OCI-LY7 (cell line): ENCODE measurements around the gene ATP2A3. TPM values are rescaled to one million over a fixed set of nuclear protein-coding genes. Genes with fewer than 3 reads are reported as not detected.

Source experiments
- BruUV-seq: library from RNA; stranded (reverse); fragments of 400-500 nt; replicated peaks from 2 replicates; lab custom pipeline; 2021; lab: Mats Ljungman, UMichigan
- CTCF ChIA-PET: fragments of 300-600 bp; sonication (Branson Sonifier 250); formaldehyde crosslinking; loops from one replicate; lab custom pipeline; 2022; ENCODE audit warnings: antibody characterized with exemption; ENCODE audit not compliant: unreplicated experiment; lab: Charles Lee
- POLR2A ChIA-PET: fragments of 300-600 bp; sonication (Branson Sonifier 250); formaldehyde crosslinking; loops from one replicate; lab custom pipeline; 2022; ENCODE audit warnings: antibody characterized with exemption; lab: Charles Lee
- DNase-seq: peaks from one replicate; pipeline ENCODE4 v3.0.0-alpha.2; 2015; ENCODE audit warnings: low spot score
- H2AFZ ChIP-seq: fragments of 200-600 bp; sonication (generic), shearing (Covaris generic); 2 replicates; pipeline ENCODE4 v1.6.1; 2014; ENCODE audit warnings: mild to moderate bottlenecking, antibody characterized with exemption, low read length, moderate library complexity
- H3K27ac ChIP-seq: fragments of 200-600 bp; sonication (generic); 2 replicates; pipeline ENCODE4 v1.5.1; 2014; ENCODE audit warnings: mixed run types, low read depth, mild to moderate bottlenecking, moderate library complexity, low read length, inconsistent platforms; ENCODE audit not compliant: poor library complexity, severe bottlenecking
- H3K36me3 ChIP-seq: fragments of 200-600 bp; sonication (generic); 2 replicates; pipeline ENCODE4 v1.6.1; 2014; ENCODE audit warnings: mild to moderate bottlenecking, antibody characterized with exemption, low read length, moderate library complexity, mixed read lengths; ENCODE audit not compliant: insufficient read depth
- H3K4me1 ChIP-seq: fragments of 200-600 bp; sonication (generic); 2 replicates; pipeline ENCODE4 v1.5.1; 2014; ENCODE audit warnings: mild to moderate bottlenecking, low read length; ENCODE audit not compliant: insufficient read depth, poor library complexity, severe bottlenecking
- H3K4me2 ChIP-seq: fragments of 200-600 bp; sonication (generic); 2 replicates; pipeline ENCODE4 v1.6.1; 2014; ENCODE audit warnings: mild to moderate bottlenecking, low read length
- H3K4me3 ChIP-seq: fragments of 200-600 bp; sonication (generic); 2 replicates; pipeline ENCODE4 v1.5.1; 2014; ENCODE audit warnings: mild to moderate bottlenecking, low read depth, low read length; ENCODE audit not compliant: poor library complexity, severe bottlenecking
- H3K79me2 ChIP-seq: fragments of 200-600 bp; sonication (generic); 2 replicates; pipeline ENCODE4 v1.6.1; 2016; ENCODE audit warnings: low read depth, mild to moderate bottlenecking, low read length, moderate library complexity, mixed read lengths; ENCODE audit not compliant: insufficient read depth
- H3K9me2 ChIP-seq: fragments of 200-600 bp; sonication (generic); 2 replicates; pipeline ENCODE4 v1.6.1; 2016; ENCODE audit warnings: mild to moderate bottlenecking, low read length, mixed read lengths; ENCODE audit not compliant: insufficient read depth
- H3K9me3 ChIP-seq: fragments of 200-600 bp; sonication (generic); 2 replicates; pipeline ENCODE4 v1.6.1; 2014; ENCODE audit warnings: mild to moderate bottlenecking, mixed run types, low read length, mixed read lengths
- H4K20me1 ChIP-seq: fragments of 200-600 bp; sonication (generic); 2 replicates; pipeline ENCODE4 v1.6.1; 2014; ENCODE audit warnings: mild to moderate bottlenecking, antibody characterized with exemption, low read length, moderate library complexity, mixed read lengths; ENCODE audit not compliant: insufficient read depth
- EZH2phosphoT487 ChIP-seq: fragments of 200-600 bp; sonication (generic); IDR thresholded peaks from 2 replicates; pipeline ENCODE4 v1.6.1; 2018; ENCODE audit warnings: low read depth, borderline replicate concordance, mild to moderate bottlenecking, mixed run types, antibody characterized with exemption, low read length, moderate library complexity, mixed read lengths
- intact Hi-C: fragments of 100-400 bp; cut with micrococcal nuclease; formaldehyde crosslinking; loops from one replicate; pipeline ENCODE4 v1.10.0; 2022; ENCODE audit not compliant: unreplicated experiment
- total RNA-seq, 2 experiments: library from RNA; depleted of rRNA in 1 of 2; stranded (reverse); fragments of >200 nt in 1 of 2; shearing (Covaris generic) in 1 of 2; gene quantifications; 2 replicates each; pipeline ENCODE4 v1.2.3, GENCODE V29; 2014 to 2022
- TF ChIP-seq, protein P1 (sequence below): fragments of 200-600 bp; sonication (generic); conservative IDR thresholded peaks from 2 replicates; pipeline ENCODE4 v1.5.1; 2014; ENCODE audit warnings: mild to moderate bottlenecking, antibody characterized with exemption, low read length, moderate library complexity, mixed read lengths

Gene ATP2A3
- total RNA-seq, 2 experiments from 2014 or later = 108 to 353 TPM

DNA sequence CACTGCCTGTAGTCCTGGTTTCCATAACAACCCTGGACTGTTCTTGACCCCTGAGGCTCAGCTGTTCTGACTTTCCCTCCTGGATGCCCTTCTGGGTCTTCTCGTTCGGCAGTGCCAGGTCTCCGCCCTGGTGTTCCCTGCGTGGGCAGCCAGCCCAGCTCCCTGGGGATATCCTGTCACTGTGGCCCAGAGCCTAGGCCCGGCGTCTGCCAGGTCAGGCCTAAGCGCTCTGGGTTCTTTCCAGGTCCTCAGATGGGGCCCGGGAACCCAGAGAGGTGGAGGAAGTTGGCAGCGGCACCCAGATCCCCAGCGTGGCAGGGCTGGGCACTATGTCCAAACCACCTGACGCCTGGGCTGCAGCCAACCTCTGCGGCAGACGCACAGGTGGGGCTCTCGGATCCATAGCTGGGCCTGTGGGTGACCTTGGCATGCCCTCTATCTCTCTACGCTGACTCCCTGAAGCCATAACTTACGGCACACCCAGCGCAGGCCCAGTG, 12.5 kb upstream of the ATP2A3 start:
- CTCF ChIA-PET = no interaction called here
- intact Hi-C loops = no loop called here
- no TSS peak for BruUV-seq
- H3K4me2 ChIP-seq = no peak overlapping the region
- H3K27ac ChIP-seq = no peak overlapping the region
- no peak overlapping the region for H3K4me3 ChIP-seq
- no peak overlapping the region for H2AFZ ChIP-seq
- no peaks in the 10 kb centered on the region for H4K20me1 ChIP-seq
- peaks cover 22% of the 10 kb centered on the region for H3K4me1 ChIP-seq
- no peak for TF ChIP-seq EZH2phosphoT487
- TF ChIP-seq, protein P1, sequence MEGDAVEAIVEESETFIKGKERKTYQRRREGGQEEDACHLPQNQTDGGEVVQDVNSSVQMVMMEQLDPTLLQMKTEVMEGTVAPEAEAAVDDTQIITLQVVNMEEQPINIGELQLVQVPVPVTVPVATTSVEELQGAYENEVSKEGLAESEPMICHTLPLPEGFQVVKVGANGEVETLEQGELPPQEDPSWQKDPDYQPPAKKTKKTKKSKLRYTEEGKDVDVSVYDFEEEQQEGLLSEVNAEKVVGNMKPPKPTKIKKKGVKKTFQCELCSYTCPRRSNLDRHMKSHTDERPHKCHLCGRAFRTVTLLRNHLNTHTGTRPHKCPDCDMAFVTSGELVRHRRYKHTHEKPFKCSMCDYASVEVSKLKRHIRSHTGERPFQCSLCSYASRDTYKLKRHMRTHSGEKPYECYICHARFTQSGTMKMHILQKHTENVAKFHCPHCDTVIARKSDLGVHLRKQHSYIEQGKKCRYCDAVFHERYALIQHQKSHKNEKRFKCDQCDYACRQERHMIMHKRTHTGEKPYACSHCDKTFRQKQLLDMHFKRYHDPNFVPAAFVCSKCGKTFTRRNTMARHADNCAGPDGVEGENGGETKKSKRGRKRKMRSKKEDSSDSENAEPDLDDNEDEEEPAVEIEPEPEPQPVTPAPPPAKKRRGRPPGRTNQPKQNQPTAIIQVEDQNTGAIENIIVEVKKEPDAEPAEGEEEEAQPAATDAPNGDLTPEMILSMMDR = no peak
- no peaks in the 10 kb centered on the region for H3K36me3 ChIP-seq
- H3K9me2 ChIP-seq = no peaks in the 10 kb centered on the region
- POLR2A ChIA-PET = no interaction called here
- H3K9me3 ChIP-seq = no peaks in the 10 kb centered on the region; the same call in 1 of the 2 replicates
- H3K79me2 ChIP-seq = no peaks in the 10 kb centered on the region
- DNase-seq = no peak

DNA sequence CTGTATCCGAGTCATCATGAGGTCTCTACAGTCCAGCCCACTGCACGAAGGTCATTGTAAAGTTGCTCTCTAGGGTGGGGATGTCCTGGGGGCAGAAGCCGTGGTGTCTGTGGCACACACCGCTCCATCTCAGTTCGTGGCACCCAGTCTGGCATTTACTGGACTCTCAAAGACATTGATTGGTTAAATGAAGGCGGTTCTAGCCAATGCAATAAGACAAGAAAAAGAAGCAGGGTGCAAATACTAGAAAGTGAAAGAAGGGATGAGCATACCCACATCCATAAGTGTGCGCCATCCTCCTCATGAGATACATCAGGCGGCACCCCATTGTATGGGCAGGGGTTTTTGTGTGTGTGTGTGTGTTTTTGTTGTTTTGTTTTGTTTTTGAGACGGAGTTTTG, 10.7 kb upstream of the ATP2A3 start:
- H3K4me1 ChIP-seq = peaks cover 22% of the 10 kb centered on the region
- BruUV-seq = no TSS peak
- POLR2A ChIA-PET = no interaction called here
- H2AFZ ChIP-seq = no peak overlapping the region
- H3K79me2 ChIP-seq = no peaks in the 10 kb centered on the region
- no peak overlapping the region for H3K27ac ChIP-seq
- H4K20me1 ChIP-seq = no peaks in the 10 kb centered on the region
- H3K9me2 ChIP-seq = no peaks in the 10 kb centered on the region
- no peak for TF ChIP-seq EZH2phosphoT487
- TF ChIP-seq, protein P1 = no peak
- CTCF ChIA-PET = no interaction called here
- intact Hi-C loops = no loop called here
- H3K36me3 ChIP-seq = no peaks in the 10 kb centered on the region
- H3K4me3 ChIP-seq = no peak overlapping the region
- no peak overlapping the region for H3K4me2 ChIP-seq
- H3K9me3 ChIP-seq = no peaks in the 10 kb centered on the region; the same call in 1 of the 2 replicates
- no peak for DNase-seq

DNA sequence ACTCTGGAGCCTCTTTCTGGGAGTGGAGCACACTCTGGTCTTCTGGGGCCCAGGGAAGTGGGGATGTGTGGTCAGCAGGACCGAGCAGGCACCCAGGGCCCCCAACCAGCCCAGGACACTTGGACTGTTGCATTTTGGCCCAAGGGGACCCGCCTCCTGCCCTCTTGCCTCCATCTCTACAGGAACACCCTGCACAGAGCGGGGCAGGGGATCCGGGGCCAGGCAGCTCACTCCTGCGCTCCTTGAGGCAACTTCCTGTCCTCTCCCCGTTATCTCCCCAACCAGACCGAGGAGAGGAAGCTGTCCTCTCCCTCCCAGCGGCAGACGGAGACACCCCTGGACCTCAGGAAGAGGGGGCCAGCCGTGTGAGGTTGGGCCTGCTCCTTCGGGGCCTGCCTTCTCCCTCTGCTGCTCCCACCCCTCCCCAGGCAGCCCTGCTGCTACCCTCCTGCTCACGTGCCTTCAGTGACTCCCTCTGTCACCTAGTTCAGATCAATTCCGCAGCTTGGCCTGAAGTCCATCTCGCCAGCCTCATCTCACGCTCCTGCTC, 10.0 kb upstream of the ATP2A3 start:
- Histone ChIP-seq H3K9me3 (no peaks in the 10 kb centered on the region; the same call in 1 of the 2 replicates), H3K36me3 (no peaks in the 10 kb centered on the region), H3K9me2 (no peaks in the 10 kb centered on the region), H3K4me1 (peaks cover 19% of the 10 kb centered on the region), H4K20me1 (no peaks in the 10 kb centered on the region), H3K4me2 (no peak overlapping the region), H3K79me2 (no peaks in the 10 kb centered on the region), H3K4me3 (no peak overlapping the region), H3K27ac (no peak overlapping the region), H2AFZ (no peak overlapping the region)
- DNase-seq = no peak
- no peak for TF ChIP-seq EZH2phosphoT487
- TF ChIP-seq, protein P1 = no peak
- intact Hi-C loops = no loop called here
- ChIA-PET POLR2A (interaction anchor here (1.2 kb wide), 1 partner anchor 9 kb away, joined by 3 read pairs; no protein-coding TSS in a partner anchor), CTCF (no interaction called here)
- BruUV-seq = no TSS peak
